Measurements from ENCODE around the gene RNF135. TPM values are rescaled to one million over a fixed set of nuclear protein-coding genes. Genes with fewer than 3 reads are reported as not detected.

Gene RNF135
- total RNA-seq, 1 experiment from 2014 or later, result 8.0 TPM

GRCh38 chr17:30981531-30982519 is 11.0 kb downstream of the RNF135 start:
- no peaks in the 10 kb centered on the region for H4K20me1 ChIP-seq (ENCODE audit: control insufficient read depth, insufficient read depth, insufficient read length)
- Mint-ChIP-seq H3K27me3 (ENCODE audit: low read depth) (no peaks in the 10 kb centered on the region), H3K4me1 (peaks cover 5 to 7% of the 10 kb centered on the region in 2 experiments; a peak in 2 of 4 replicates), H3K4me3 (no peak overlapping the region), H3K27ac (peak overlapping the region in 1 of 3 experiments; percentile 63; a peak in 1 of 7 replicates), H3K9me3 (peaks cover 5 to 6% of the 10 kb centered on the region in 2 experiments), H3K36me3 (ENCODE audit: insufficient read depth in 1 of 3, low read depth in 3 of 3) (peaks cover 6 to 8% (median 6%) of the 10 kb centered on the region in 3 experiments)
- no peak overlapping the region for H3T11ph ChIP-seq (ENCODE audit: low read length)
- no peak overlapping the region for H4K8ac ChIP-seq (replicated peaks; ENCODE audit: insufficient read length, low read depth, low read length)
- H4K5ac ChIP-seq (ENCODE audit: insufficient read length, low read depth, low read length), result no peak overlapping the region
- no peak overlapping the region for H4K91ac ChIP-seq (ENCODE audit: insufficient read length, low read depth, low read length)
- no peaks in the 10 kb centered on the region for H3K79me2 ChIP-seq (ENCODE audit: insufficient read depth, low read length)
- no peaks in the 10 kb centered on the region for H3K4me1 ChIP-seq (ENCODE audit: insufficient read depth, low read length)
- no peaks in the 10 kb centered on the region for H3K23me2 ChIP-seq (ENCODE audit: insufficient read length, low read depth, low read length, poor library complexity, severe bottlenecking)
- no peak overlapping the region for H2AK5ac ChIP-seq (ENCODE audit: insufficient read length, low read length)
- H3K56ac ChIP-seq (ENCODE audit: insufficient read length, low read depth, low read length), result no peak overlapping the region
- no peak overlapping the region for H3K4me2 ChIP-seq (ENCODE audit: insufficient read depth, insufficient read length, low read length)
- H2BK15ac ChIP-seq (ENCODE audit: low read depth, low read length), result no peak overlapping the region
- H3K27me3 ChIP-seq (ENCODE audit: insufficient read depth, low read length), result no peaks in the 10 kb centered on the region
- no peak overlapping the region for H2BK120ac ChIP-seq (ENCODE audit: low read depth, low read length, poor library complexity, severe bottlenecking)
- H3K23ac ChIP-seq (ENCODE audit: insufficient read length, low read depth, low read length), result no peak overlapping the region
- no peak for TF ChIP-seq CTCF (conservative IDR thresholded peaks at IDR 0.05)
- H3K4ac ChIP-seq (ENCODE audit: low read depth, low read length), result no peak overlapping the region
- H3K27ac ChIP-seq (ENCODE audit: insufficient read length, low read depth, low read length), result no peak overlapping the region
- H2BK5ac ChIP-seq (ENCODE audit: insufficient read length, low read length), result no peak overlapping the region
- H2BK20ac ChIP-seq (ENCODE audit: low read depth, low read length, poor library complexity, severe bottlenecking), result no peak overlapping the region
- H3K79me1 ChIP-seq (ENCODE audit: insufficient read depth, low read depth, low read length, poor library complexity, severe bottlenecking), result no peaks in the 10 kb centered on the region
- no peak overlapping the region for H2BK12ac ChIP-seq (ENCODE audit: insufficient read length, low read depth, low read length)
- H3K9ac ChIP-seq (ENCODE audit: extremely low read depth, insufficient read length, low read length), result no peak overlapping the region
- WGBS (ENCODE audit: extremely low coverage, insufficient read length, low lambda C conversion rate), result no CpG with 5 or more reads among the region's 8 CpGs
- H2AFZ ChIP-seq (ENCODE audit: low read length), result no peak overlapping the region
- H3K9me3 ChIP-seq (ENCODE audit: control insufficient read depth, low read depth, low read length), result no peaks in the 10 kb centered on the region
- H3K18ac ChIP-seq (ENCODE audit: insufficient read length, low read depth, low read length), result no peak overlapping the region
- DNase-seq, result peak; percentile 26
- no peak overlapping the region for H3K14ac ChIP-seq (ENCODE audit: insufficient read depth, low read length)
